OCI-LY3 (cell line): ENCODE results near the gene RIC1.

Experiments
- CTCF ChIP-seq: fragments of 200-600, 300-600 bp; sonication (generic); IDR thresholded peaks from 2 replicates; pipeline ENCODE4 v1.5.1; 2014; ENCODE audit warnings: antibody characterized with exemption, low read length, low read depth
- EZH2phosphoT487 ChIP-seq: fragments of 200-600 bp; shearing (Covaris generic); IDR thresholded peaks from 2 replicates; pipeline ENCODE4 v1.6.1; 2018; ENCODE audit warnings: antibody characterized with exemption, mixed run types, low read depth

DNA sequence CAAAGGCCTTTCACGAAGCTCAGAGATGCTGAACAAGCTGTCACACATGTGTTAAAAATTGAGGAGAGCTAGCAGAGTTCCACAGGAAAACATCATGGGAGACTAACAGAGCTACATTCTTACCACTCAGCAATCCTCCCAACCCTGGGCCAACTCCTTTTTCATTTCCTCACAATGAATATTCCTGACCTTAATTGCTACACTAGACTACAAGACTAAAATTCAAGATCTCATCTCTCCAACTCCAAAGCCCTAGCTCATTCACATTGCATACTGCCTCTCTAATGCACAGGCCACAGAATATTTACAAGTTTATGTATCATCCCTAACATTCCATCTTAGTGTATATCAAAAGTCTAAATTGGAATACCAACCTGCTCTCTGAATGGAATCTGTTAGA, 182.8 kb downstream of the RIC1 start:
- TF ChIP-seq CTCF (no peak), EZH2phosphoT487 (no peak)
